ENCODE data around the gene SLC10A3.

SLC10A3 gene

GRCh38 chrX:154484255-154485149 is 5.9 kb downstream of the SLC10A3 start:
- DNase-seq (ENCODE audit: low read depth in 3 of 3), result no peak

- DNase-seq (ENCODE audit: low read depth in 3 of 3), result no peak
Measured at GRCh38 chrX:154483325-154483724, 7.1 kb downstream of the SLC10A3 start.

- no peak for DNase-seq (ENCODE audit: low read depth in 3 of 3)
Measured at GRCh38 chrX:154482786-154483185, 7.6 kb downstream of the SLC10A3 start.

GRCh38 chrX:154481911-154482601 is 8.4 kb downstream of the SLC10A3 start:
- DNase-seq (ENCODE audit: low read depth in 3 of 3), result no peak

- DNase-seq (ENCODE audit: low read depth in 3 of 3), result no peak
Measured at GRCh38 chrX:154481195-154481594, 9.2 kb downstream of the SLC10A3 start.

GRCh38 chrX:154478728-154479622 is 11.5 kb downstream of the SLC10A3 start, which contains the start of gene LAGE3:
LAGE3 (minus strand) TSS chrX:154479281; CDS start chrX:154478915, 366 bp downstream.
- peak; percentile 88 for DNase-seq (ENCODE audit: low read depth in 3 of 3)

- DNase-seq (ENCODE audit: low read depth in 3 of 3), result no peak
Measured at GRCh38 chrX:154477891-154478477, 12.4 kb downstream of the SLC10A3 start.

GRCh38 chrX:154476821-154477220 is 13.6 kb downstream of the SLC10A3 start:
- no peak for DNase-seq (ENCODE audit: low read depth in 3 of 3)

- DNase-seq (ENCODE audit: low read depth in 3 of 3), result no peak
Measured at GRCh38 chrX:154473683-154474082, 16.7 kb downstream of the SLC10A3 start.

GRCh38 chrX:154472685-154473632 is 17.5 kb downstream of the SLC10A3 start:
- DNase-seq (ENCODE audit: low read depth in 3 of 3), result no peak

- DNase-seq (ENCODE audit: low read depth in 3 of 3), result no peak
Measured at GRCh38 chrX:154471839-154472684, 18.4 kb downstream of the SLC10A3 start.

- no peak for DNase-seq (ENCODE audit: low read depth in 3 of 3)
Measured at GRCh38 chrX:154470914-154471568, 19.4 kb downstream of the SLC10A3 start.

- DNase-seq (ENCODE audit: low read depth in 3 of 3), result no peak
Measured at GRCh38 chrX:154470434-154470833, 20.0 kb downstream of the SLC10A3 start.

GRCh38 chrX:154469880-154470279 is 20.5 kb downstream of the SLC10A3 start:
- DNase-seq (ENCODE audit: low read depth in 3 of 3), result no peak

- DNase-seq (ENCODE audit: low read depth in 3 of 3), result no peak
Measured at GRCh38 chrX:154469114-154469513, 21.3 kb downstream of the SLC10A3 start.

- DNase-seq (ENCODE audit: low read depth in 3 of 3), result no peak
Measured at GRCh38 chrX:154468217-154468616, 22.2 kb downstream of the SLC10A3 start.

- DNase-seq (ENCODE audit: low read depth in 3 of 3), result no peak
Measured at GRCh38 chrX:154467556-154467955, 22.9 kb downstream of the SLC10A3 start.

GRCh38 chrX:154466907-154467306 is 23.5 kb downstream of the SLC10A3 start:
- no peak for DNase-seq (ENCODE audit: low read depth in 3 of 3)

- DNase-seq (ENCODE audit: low read depth in 3 of 3), result no peak
Measured at GRCh38 chrX:154466036-154466435, 24.4 kb downstream of the SLC10A3 start.

All from stimulated activated CD4-positive, alpha-beta T cell treated with anti-CD3 and anti-CD28 coated beads, TNF-alpha, amount 100 ng/mL, for 4 hours (primary cell).